HCT116 (cell line): ENCODE results near the gene BLOC1S6.

ENCODE experiments used
- CTCF ChIP-seq, 3 experiments: fragments of 200-600 bp in 1 of 3; sonication (generic) in 1 of 3; IDR thresholded peaks in 2 of 3; conservative IDR thresholded peaks in 1 of 3; 2 replicates each; pipeline ENCODE4 v1.5.1; 2012 to 2017; ENCODE audit warnings: low read depth in 2 of 3, low read length in 2 of 3, antibody characterized with exemption in 1 of 3, borderline replicate concordance in 1 of 3, control low read depth in 1 of 3, mild to moderate bottlenecking in 1 of 3, mixed read lengths in 1 of 3, mixed run types in 1 of 3, moderate library complexity in 1 of 3; ENCODE audit not compliant: insufficient read depth in 1 of 3
- EZH2 ChIP-seq: fragments of 200-600 bp; sonication (generic); IDR thresholded peaks from 2 replicates; pipeline ENCODE4 v1.6.1; 2017; ENCODE audit warnings: antibody characterized with exemption, mixed run types
- EZH2phosphoT487 ChIP-seq: fragments of 200-600 bp; IDR thresholded peaks from 2 replicates; pipeline ENCODE4 v1.6.1; 2018; ENCODE audit warnings: antibody characterized with exemption, borderline replicate concordance
- POLR2A ChIP-seq: IDR thresholded peaks from 2 replicates; pipeline ENCODE4 v1.7.0; 2011; ENCODE audit warnings: borderline replicate concordance; ENCODE audit not compliant: insufficient read depth, insufficient read length; ENCODE audit errors: extremely low read depth
- RAD21 ChIP-seq: IDR thresholded peaks from 2 replicates; pipeline ENCODE4 v1.6.1; 2012; ENCODE audit warnings: low read depth, mild to moderate bottlenecking
- REST ChIP-seq: IDR thresholded peaks from 2 replicates; pipeline ENCODE4 v1.6.1; 2012; ENCODE audit warnings: low read depth
- SIN3A ChIP-seq: IDR thresholded peaks from 2 replicates; pipeline ENCODE4 v1.6.1; 2012; ENCODE audit warnings: low read depth
- YY1 ChIP-seq: IDR thresholded peaks from 2 replicates; pipeline ENCODE4 v1.6.1; 2011; ENCODE audit warnings: low read length, low read depth, moderate library complexity, mild to moderate bottlenecking; ENCODE audit not compliant: insufficient replicate concordance; ENCODE audit errors: extremely low read depth

- TF ChIP-seq EZH2 (no peak), RAD21 (no peak), REST (no peak), EZH2phosphoT487 (no peak), SIN3A (no peak), POLR2A (no peak), CTCF (IDR thresholded peaks at IDR 0.05 in 2 of 3, conservative IDR thresholded peaks at IDR 0.05 in 1 of 3; ENCODE audit: borderline replicate concordance in 1 of 3, insufficient read depth in 1 of 3, low read depth in 2 of 3, low read length in 2 of 3) (no peak), YY1 (no peak)
Measured at GRCh38 chr15:45648521-45649200, 61.5 kb downstream of the BLOC1S6 start.
